GM12891 (cell line): ENCODE results near the gene KCTD10.
"Not testable (repeated sequence)": the region's sequence is repeated elsewhere in the genome, so short reads cannot be mapped to it uniquely, and the experiment has no call there.

Experiments used
- POLR2A ChIP-seq: IDR thresholded peaks from 2 replicates; pipeline ENCODE4 v1.6.1; 2011; ENCODE audit warnings: low read depth, low read length, control low read depth
- POLR2AphosphoS5 ChIP-seq: IDR thresholded peaks from 2 replicates; pipeline ENCODE4 v1.6.1; 2011; ENCODE audit warnings: low read depth, low read length, control low read depth
- TAF1 ChIP-seq: IDR thresholded peaks from 2 replicates; pipeline ENCODE4 v1.6.1; 2011; ENCODE audit warnings: low read depth, low read length, control low read depth

GRCh38 chr12:109406147-109406546, 71.0 kb downstream of the KCTD10 start:
- not testable (repeated sequence) for TF ChIP-seq POLR2AphosphoS5, POLR2A, TAF1
